ENCODE results near the gene TEC. TPM values are rescaled to one million over a fixed set of nuclear protein-coding genes. Genes with fewer than 3 reads are reported as not detected.

TEC gene
- total RNA-seq, 1 donor from 2014 or later, result 0.53 TPM

DNA sequence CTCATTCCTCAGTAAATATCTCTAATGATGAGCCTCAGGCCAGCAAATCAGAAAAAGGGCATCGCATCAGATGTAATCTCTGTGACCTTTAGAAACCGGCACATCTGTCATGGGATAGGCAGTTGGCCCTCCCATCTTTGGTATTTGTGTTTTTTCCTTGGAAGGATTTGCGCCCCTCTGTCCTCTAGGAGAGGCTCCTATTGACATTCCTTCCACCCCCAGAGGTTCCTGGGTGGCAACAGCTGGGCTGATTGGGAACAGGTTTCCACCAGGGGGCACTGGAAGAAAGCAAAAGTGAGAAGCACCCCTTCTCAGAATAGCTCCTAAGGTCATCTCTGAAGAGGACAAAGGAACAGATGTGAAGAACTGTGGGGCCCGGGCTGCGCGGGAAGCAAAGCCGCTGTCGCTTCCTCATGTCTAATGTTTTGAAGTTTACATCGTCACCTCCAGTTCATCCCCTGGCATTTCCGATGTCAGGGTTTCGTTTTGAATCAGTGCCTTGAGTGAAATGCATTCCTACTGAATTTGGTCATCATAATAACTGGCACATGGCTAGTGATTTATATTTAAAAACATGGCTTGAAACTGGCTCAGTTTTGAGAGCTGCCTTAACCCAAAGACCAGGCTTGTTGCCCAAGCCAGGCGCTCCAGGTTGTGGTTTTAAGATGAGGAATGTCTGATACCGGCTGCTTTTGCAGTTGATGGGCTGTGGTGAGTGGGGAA, 141.8 kb downstream of the TEC start:
- TF ChIP-seq, protein P1, sequence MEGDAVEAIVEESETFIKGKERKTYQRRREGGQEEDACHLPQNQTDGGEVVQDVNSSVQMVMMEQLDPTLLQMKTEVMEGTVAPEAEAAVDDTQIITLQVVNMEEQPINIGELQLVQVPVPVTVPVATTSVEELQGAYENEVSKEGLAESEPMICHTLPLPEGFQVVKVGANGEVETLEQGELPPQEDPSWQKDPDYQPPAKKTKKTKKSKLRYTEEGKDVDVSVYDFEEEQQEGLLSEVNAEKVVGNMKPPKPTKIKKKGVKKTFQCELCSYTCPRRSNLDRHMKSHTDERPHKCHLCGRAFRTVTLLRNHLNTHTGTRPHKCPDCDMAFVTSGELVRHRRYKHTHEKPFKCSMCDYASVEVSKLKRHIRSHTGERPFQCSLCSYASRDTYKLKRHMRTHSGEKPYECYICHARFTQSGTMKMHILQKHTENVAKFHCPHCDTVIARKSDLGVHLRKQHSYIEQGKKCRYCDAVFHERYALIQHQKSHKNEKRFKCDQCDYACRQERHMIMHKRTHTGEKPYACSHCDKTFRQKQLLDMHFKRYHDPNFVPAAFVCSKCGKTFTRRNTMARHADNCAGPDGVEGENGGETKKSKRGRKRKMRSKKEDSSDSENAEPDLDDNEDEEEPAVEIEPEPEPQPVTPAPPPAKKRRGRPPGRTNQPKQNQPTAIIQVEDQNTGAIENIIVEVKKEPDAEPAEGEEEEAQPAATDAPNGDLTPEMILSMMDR (IDR thresholded peaks at IDR 0.05; ENCODE audit: insufficient read depth, low read length, severe bottlenecking), result peak; percentile 62
- H3K4me3 ChIP-seq (ENCODE audit: low read depth, low read length), result no peak overlapping the region
- FAIRE-seq (no peak), DNase-seq (ENCODE audit: low read depth) (peak; percentile 93)
- no peaks in the 10 kb centered on the region for H3K36me3 ChIP-seq (ENCODE audit: control insufficient read depth, insufficient read depth, low read length)
- H3K27me3 ChIP-seq (ENCODE audit: control insufficient read depth, insufficient read depth, low read length), result no peaks in the 10 kb centered on the region

GRCh38 chr4:48127231-48127630, 142.4 kb downstream of the TEC start:
- no peak for FAIRE-seq
- no peaks in the 10 kb centered on the region for H3K36me3 ChIP-seq (ENCODE audit: control insufficient read depth, insufficient read depth, low read length)
- no peaks in the 10 kb centered on the region for H3K27me3 ChIP-seq (ENCODE audit: control insufficient read depth, insufficient read depth, low read length)
- no peak overlapping the region for H3K4me3 ChIP-seq (ENCODE audit: low read depth, low read length)
- TF ChIP-seq, protein P1 (IDR thresholded peaks at IDR 0.05; ENCODE audit: insufficient read depth, low read length, severe bottlenecking), result no peak
- no peak for DNase-seq (ENCODE audit: low read depth)

DNA sequence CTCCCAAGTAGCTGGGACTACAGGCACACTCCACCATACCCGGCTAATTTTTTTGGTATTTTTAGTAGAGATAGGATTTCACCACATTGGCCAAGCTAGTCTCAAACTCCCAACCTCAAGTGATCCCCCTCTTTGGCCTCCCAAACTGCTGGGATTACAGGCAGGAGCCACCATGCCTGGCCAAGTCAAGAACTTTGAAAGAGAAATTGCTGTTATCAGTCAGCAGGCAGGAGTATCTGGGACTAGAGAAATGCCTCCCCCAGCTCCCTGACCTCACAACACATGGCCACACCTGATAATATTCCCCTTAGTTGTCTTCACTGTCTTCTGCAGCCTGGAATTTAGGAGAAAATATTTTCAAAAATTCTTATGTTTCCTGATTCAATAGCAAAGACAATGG, 143.0 kb downstream of the TEC start:
- FAIRE-seq, result no peak
- TF ChIP-seq, protein P1 (IDR thresholded peaks at IDR 0.05; ENCODE audit: insufficient read depth, low read length, severe bottlenecking), result no peak

DNA sequence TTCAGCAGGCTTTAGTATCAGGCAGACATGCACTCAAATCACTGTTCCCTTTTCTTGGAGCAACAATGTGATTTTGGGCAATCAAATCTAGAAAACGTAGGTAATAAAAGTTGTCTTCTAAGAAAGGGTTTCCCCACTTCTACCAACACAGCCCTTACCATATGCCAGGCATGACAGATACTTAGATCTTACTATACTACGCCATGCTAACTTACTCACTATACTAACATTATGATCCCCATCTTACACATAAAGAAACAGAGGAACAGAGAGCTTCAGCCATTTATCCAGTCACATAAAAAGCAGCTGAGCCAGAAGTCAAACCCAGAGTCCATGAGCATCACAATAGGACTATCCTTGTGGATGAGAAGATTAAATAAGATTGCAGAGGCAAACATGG, 144.8 kb downstream of the TEC start:
- TF ChIP-seq, protein P1 (IDR thresholded peaks at IDR 0.05; ENCODE audit: insufficient read depth, low read length, severe bottlenecking), result no peak
- FAIRE-seq (no peak), DNase-seq (ENCODE audit: low read depth) (no peak)
- Histone ChIP-seq H3K36me3 (ENCODE audit: control insufficient read depth, insufficient read depth, low read length) (no peaks in the 10 kb centered on the region), H3K27me3 (ENCODE audit: control insufficient read depth, insufficient read depth, low read length) (no peaks in the 10 kb centered on the region), H3K4me3 (ENCODE audit: low read depth, low read length) (no peak overlapping the region)

More for the DNA sequence above, 143.0 kb downstream of the TEC start:
- Histone ChIP-seq H3K4me3 (ENCODE audit: low read depth, low read length) (no peak overlapping the region), H3K36me3 (ENCODE audit: control insufficient read depth, insufficient read depth, low read length) (no peaks in the 10 kb centered on the region), H3K27me3 (ENCODE audit: control insufficient read depth, insufficient read depth, low read length) (no peaks in the 10 kb centered on the region)
- no peak for DNase-seq (ENCODE audit: low read depth)

- Histone ChIP-seq H3K4me3 (ENCODE audit: low read depth, low read length) (no peak overlapping the region), H3K36me3 (ENCODE audit: control insufficient read depth, insufficient read depth, low read length) (no peaks in the 10 kb centered on the region), H3K27me3 (ENCODE audit: control insufficient read depth, insufficient read depth, low read length) (no peaks in the 10 kb centered on the region)
- FAIRE-seq (no peak), DNase-seq (ENCODE audit: low read depth) (no peak)
- TF ChIP-seq, protein P1 (IDR thresholded peaks at IDR 0.05; ENCODE audit: insufficient read depth, low read length, severe bottlenecking), result no peak
Measured at GRCh38 chr4:48122756-48123155, 146.9 kb downstream of the TEC start.

- Histone ChIP-seq H3K4me3 (ENCODE audit: low read depth, low read length) (no peak overlapping the region), H3K27me3 (ENCODE audit: control insufficient read depth, insufficient read depth, low read length) (no peaks in the 10 kb centered on the region), H3K36me3 (ENCODE audit: control insufficient read depth, insufficient read depth, low read length) (no peaks in the 10 kb centered on the region)
- DNase-seq (ENCODE audit: low read depth), result peak; percentile 37
- no peak for FAIRE-seq
- TF ChIP-seq, protein P1 (IDR thresholded peaks at IDR 0.05; ENCODE audit: insufficient read depth, low read length, severe bottlenecking), result no peak
Measured at GRCh38 chr4:48121180-48121579, 148.5 kb downstream of the TEC start.
